ENCODE measurements around the gene RBBP5.

Gene RBBP5

GRCh38 chr1:205111354-205111753 is 10.4 kb downstream of the RBBP5 start:
- TF ChIP-seq TAF1 (IDR thresholded peaks at IDR 0.05; ENCODE audit: low read depth) (no peak), CEBPB (IDR thresholded peaks at IDR 0.05) (no peak), TEAD4 (IDR thresholded peaks at IDR 0.05) (no peak), CREB1 (IDR thresholded peaks at IDR 0.05; ENCODE audit: low read depth) (no peak), EGR1 (IDR thresholded peaks at IDR 0.05) (no peak), MAX (IDR thresholded peaks at IDR 0.05) (no peak), ZBTB7A (IDR thresholded peaks at IDR 0.05; ENCODE audit: low read depth) (no peak), YY1 (IDR thresholded peaks at IDR 0.05; ENCODE audit: low read depth) (no peak), RAD21 (IDR thresholded peaks at IDR 0.05; ENCODE audit: low read depth) (no peak), FOXM1 (IDR thresholded peaks at IDR 0.05; ENCODE audit: borderline replicate concordance, low read depth) (no peak), EP300 (IDR thresholded peaks at IDR 0.05; ENCODE audit: borderline replicate concordance) (no peak), NFIC (IDR thresholded peaks at IDR 0.05) (no peak)

GRCh38 chr1:205109711-205110110 is 12.1 kb downstream of the RBBP5 start:
- TF ChIP-seq TEAD4 (IDR thresholded peaks at IDR 0.05) (no peak), FOXM1 (IDR thresholded peaks at IDR 0.05; ENCODE audit: borderline replicate concordance, low read depth) (no peak), EP300 (IDR thresholded peaks at IDR 0.05; ENCODE audit: borderline replicate concordance) (no peak), REST (IDR thresholded peaks at IDR 0.05; ENCODE audit: low read depth) (no peak), TAF1 (IDR thresholded peaks at IDR 0.05; ENCODE audit: low read depth) (no peak), EGR1 (IDR thresholded peaks at IDR 0.05) (no peak), RAD21 (IDR thresholded peaks at IDR 0.05; ENCODE audit: low read depth) (no peak), CEBPB (IDR thresholded peaks at IDR 0.05) (no peak), ZBTB7A (IDR thresholded peaks at IDR 0.05; ENCODE audit: low read depth) (no peak), USF1 (IDR thresholded peaks at IDR 0.05) (no peak), CREB1 (IDR thresholded peaks at IDR 0.05; ENCODE audit: low read depth) (no peak), NFIC (IDR thresholded peaks at IDR 0.05) (no peak), TCF12 (IDR thresholded peaks at IDR 0.05; ENCODE audit: low read depth) (no peak), YY1 (IDR thresholded peaks at IDR 0.05; ENCODE audit: low read depth) (no peak), MAX (IDR thresholded peaks at IDR 0.05) (no peak)

- TF ChIP-seq EP300 (IDR thresholded peaks at IDR 0.05; ENCODE audit: borderline replicate concordance) (no peak), CREB1 (IDR thresholded peaks at IDR 0.05; ENCODE audit: low read depth) (no peak), REST (IDR thresholded peaks at IDR 0.05; ENCODE audit: low read depth) (no peak), YY1 (IDR thresholded peaks at IDR 0.05; ENCODE audit: low read depth) (no peak), RAD21 (IDR thresholded peaks at IDR 0.05; ENCODE audit: low read depth) (no peak), ZBTB7A (IDR thresholded peaks at IDR 0.05; ENCODE audit: low read depth) (no peak), NFIC (IDR thresholded peaks at IDR 0.05) (no peak), EGR1 (IDR thresholded peaks at IDR 0.05) (no peak), USF1 (IDR thresholded peaks at IDR 0.05) (no peak), FOXM1 (IDR thresholded peaks at IDR 0.05; ENCODE audit: borderline replicate concordance, low read depth) (no peak)
These were observed 12.5 kb downstream of the RBBP5 start for GRCh38 chr1:205109269-205109668.

- no peak for TF ChIP-seq REST (IDR thresholded peaks at IDR 0.05; ENCODE audit: low read depth)
- TF ChIP-seq EP300 (IDR thresholded peaks at IDR 0.05; ENCODE audit: borderline replicate concordance), result no peak
- TF ChIP-seq YY1 (IDR thresholded peaks at IDR 0.05; ENCODE audit: low read depth), result no peak
- TF ChIP-seq TAF1 (IDR thresholded peaks at IDR 0.05; ENCODE audit: low read depth), result no peak
- no peak for TF ChIP-seq CREB1 (IDR thresholded peaks at IDR 0.05; ENCODE audit: low read depth)
- no peak for TF ChIP-seq CEBPB (IDR thresholded peaks at IDR 0.05)
- TF ChIP-seq FOXM1 (IDR thresholded peaks at IDR 0.05; ENCODE audit: borderline replicate concordance, low read depth), result no peak
- TF ChIP-seq RAD21 (IDR thresholded peaks at IDR 0.05; ENCODE audit: low read depth), result no peak
- no peak for TF ChIP-seq NFIC (IDR thresholded peaks at IDR 0.05)
- TF ChIP-seq TEAD4 (IDR thresholded peaks at IDR 0.05), result no peak
- no peak for TF ChIP-seq ZBTB7A (IDR thresholded peaks at IDR 0.05; ENCODE audit: low read depth)
These were observed 13.3 kb downstream of the RBBP5 start for GRCh38 chr1:205108464-205108863.
